Activated CD8-positive, alpha-beta memory T cell treated with anti-CD3 and anti-CD28 coated beads for 4 hours (primary cell): ENCODE results near the gene GUCD1.

Source experiments
- DNase-seq, 2 donors: peaks; one replicate each; pipeline ENCODE4 v3.0.0-alpha.2; 2020; ENCODE audit warnings: low read depth in 2 of 2

GUCD1 gene

DNA sequence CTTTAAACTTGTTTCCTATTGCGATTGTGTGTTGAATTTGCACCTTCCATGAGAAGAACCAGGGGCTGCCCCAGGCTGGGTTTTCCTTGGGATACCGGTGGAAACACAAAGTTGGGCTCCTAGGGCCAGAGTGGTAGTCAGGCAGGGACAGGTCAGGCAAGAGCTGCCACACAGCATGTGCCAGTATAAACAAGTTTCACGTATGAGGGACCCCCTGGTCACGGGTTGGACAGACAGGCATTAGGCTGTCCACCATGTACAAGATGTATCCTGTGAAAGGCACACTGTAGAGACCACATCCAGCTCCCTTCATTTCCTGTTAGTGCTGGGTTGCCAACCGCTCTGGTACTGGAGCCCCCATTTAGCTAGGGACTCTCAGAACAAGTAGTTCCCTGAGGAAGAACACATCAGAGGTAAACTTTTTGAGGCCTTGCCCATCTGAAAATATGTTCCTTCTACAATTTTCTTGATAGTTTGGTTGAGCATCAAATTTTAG, 51.0 kb downstream of the GUCD1 start:
- DNase-seq = no peak

DNA sequence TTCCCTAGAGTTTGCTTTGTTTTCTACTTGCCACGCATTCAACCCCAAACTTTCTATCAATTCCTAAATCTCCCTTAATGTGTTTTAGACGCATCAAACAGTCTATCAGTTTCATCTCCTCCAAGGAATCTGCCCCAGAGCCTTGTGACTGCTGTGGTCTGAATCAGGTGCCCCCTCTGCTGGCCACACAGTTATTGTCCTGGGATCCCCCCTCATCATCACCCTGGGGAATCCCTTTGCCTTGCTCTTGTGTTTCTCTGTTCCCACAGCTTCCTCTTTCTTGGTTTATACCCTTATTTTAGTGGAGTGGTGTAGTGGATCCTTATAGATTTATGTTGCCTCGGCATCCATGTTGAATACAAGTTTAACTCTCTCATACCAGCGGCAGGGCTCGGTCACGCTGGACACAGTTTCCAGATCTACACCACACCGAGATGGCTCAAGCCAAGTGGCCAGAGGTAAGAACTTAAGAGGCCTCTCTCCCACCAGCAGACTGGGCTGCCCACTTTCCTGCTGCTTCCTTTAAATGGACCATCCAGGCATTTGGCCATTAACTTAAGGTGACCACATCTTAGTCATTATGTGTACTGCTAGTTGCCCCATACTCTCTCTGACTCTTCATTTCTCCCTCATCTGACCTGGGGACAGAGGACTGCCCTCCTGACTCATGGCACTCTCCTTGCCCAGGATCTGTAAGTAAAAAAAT, 51.6 kb downstream of the GUCD1 start:
- DNase-seq = peak; percentile 46

DNA sequence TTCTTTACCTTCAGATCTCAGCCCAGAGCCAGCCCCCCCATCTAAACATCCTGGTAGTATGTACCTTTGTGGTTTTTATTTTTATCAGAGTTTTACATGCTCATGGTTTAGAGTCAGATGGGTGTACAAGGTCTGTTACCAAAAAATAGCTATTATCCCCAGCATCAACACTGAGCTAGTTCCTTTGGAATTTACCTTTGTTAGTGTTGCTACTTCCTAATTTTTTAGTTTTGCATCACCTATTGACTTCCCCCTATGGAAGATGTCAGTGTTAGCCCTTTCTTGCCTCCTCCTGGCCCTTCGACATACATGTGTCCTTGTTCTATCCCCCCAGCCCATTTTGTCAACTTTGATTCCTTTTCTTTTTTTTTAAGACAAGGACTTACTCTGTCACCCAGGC, 52.4 kb downstream of the GUCD1 start:
- no peak for DNase-seq

DNA sequence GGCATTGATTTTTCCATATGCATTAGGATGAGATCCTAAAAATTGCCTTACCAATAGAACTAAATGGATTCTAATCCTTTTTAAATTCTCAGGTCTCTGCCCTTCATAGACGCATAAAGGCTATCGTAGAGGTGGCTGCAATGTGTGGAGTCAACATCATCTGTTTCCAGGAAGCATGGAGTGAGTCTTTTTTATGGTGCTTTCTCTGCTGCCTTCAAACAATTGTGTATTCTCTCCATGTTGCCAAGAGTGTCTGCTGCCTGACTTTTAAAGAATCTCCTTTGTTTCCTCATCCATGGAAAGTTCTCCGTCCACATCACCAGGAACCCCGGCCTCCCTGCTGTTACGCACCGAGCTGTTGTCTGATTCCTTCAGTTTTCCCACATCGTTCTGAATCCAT, 52.9 kb downstream of the GUCD1 start:
- DNase-seq = no peak

DNA sequence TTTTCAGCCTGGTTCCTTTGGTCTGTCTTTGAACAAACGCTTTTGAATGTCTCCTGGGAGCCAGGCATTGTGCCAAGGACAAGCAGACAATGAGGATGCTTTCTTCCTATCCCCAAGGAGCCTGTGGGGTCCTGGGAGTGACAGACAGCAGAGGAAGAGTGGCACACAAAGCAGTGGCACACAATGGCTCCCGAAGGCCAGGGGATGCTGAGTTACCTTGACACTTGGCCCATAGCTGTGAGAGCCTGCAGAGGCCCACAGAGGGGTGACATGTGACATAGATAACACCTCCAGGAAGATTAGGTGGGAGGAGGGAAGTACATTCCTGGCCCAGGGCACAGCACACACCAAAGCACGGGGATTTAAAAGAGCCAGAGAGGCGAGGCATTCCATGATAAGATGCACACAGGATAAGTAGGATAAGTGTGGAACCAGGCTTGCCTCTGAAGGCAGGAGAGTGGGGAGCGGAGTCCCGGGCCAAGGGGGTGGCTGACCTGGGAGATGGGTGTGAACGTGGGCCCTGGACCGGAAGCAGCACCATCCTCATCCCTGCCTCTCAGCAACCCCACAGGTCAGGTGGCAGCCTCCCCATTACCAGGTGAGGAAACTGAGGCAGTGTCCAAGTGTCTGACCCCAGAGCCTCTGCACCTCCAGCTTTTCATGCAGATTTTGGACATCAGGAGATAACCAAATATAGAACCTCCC, 53.5 kb downstream of the GUCD1 start:
- DNase-seq = no peak

DNA sequence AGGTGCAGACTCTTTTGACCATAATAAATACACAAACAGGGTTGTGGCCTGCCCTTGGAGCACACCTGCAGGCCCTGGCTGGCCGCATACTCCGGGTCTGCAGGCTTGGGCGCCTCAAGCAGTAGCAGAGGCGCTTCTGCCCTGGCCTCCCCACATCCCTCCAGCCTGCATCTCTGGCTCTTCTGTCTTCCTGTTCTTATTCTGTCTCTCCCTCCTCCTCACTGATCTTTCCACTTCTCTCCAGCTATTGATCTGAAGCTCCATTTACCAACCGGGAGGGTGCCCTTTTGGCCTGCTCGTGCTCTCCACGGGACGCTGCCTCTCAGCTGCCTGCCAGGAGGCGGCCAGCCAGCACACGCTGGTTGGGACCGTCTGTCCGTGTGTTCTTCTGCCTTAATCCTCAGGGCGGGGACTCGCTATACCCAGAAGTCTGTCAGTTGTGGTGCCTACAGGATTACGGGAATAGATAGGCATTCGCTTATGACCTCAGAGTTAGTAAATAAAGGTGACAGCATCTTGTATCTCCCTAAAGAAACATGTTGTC, 54.6 kb downstream of the GUCD1 start:
- DNase-seq = no peak

DNA sequence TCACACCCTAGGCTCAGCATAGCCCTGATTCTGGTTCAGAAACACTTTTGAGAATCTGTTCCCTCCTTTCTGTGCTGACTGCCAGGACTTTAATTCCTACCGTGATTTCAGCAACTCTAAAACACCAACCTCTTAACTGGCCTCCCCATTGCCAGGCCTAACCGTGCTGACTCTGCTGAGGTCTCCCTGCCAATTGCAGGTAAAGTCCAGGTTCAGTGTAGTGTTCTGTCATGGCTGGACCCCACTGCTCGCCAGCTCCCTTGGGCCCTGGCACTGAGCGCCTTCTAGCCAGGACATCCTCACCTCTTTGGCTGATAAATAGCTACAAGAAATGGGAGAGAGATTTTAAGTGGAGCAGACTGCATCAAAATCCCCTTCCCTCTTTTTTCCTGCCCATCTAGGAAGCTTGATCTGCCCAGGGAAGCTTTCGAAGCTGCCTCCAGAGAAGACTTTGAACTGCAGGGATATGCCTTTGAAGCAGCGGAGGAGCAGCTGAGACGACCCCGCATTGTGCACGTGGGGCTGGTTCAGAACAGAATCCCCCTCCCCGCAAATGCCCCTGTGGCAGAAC, 55.1 kb downstream of the GUCD1 start:
- DNase-seq = no peak

DNA sequence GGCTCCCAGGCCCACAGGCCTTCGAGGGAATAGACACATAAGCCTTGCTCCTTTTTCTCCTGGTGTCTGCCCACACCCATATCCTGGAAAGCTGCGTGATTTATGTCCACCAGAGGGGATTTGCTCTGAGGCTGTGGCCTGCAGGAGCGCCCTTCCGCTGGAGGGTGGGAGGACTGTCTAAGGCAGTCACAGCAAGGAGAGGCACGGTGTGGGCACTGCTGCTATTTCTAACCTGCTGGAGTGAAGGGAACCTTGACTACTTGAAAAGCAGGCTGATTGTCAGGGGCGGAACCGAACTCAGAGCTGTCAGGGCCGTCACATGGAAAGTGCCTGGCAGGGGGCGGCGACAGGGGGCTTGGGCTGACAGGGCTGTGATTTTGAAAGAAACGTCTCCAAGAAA, 56.1 kb downstream of the GUCD1 start:
- DNase-seq = no peak

DNA sequence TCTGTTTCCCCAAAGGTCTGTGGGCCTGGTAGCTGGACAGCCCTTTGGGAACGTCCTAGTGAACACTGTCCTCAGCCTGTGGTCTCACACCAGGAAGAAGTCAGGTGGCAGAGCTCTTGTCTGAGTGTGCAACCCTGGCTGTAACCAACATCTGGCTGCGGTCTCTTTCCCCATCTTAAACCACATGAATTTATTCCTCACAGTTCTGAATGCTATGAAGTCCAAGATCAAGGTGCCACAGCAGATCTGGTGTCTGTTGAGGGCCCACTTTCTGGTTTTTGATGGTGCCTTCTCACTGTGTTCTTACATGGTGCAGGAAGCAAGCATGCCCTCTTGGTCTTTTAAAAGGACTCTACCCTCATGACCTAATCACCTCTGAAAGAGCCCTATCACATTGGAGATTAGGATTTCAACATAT, 57.1 kb downstream of the GUCD1 start:
- DNase-seq = no peak

DNA sequence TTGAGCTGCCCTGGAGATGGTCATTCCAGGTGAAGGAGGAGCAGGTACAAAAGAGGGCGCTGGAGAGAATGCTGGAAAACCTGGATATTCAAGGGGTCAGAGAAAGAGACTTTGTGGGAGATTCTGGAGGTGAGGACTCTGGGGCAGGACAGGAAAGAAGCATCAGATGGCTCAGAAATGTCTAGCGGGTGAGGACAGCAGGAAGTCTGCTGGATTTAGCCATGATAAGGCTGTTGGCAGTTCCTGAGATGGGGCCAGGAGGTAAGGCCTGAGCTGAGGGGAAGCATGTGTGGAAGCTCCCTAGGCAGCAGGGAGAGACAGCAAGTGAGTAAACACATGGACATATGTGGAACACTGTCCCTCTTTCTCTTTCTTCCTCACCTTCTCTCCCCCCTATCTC, 58.3 kb downstream of the GUCD1 start:
- DNase-seq = no peak

DNA sequence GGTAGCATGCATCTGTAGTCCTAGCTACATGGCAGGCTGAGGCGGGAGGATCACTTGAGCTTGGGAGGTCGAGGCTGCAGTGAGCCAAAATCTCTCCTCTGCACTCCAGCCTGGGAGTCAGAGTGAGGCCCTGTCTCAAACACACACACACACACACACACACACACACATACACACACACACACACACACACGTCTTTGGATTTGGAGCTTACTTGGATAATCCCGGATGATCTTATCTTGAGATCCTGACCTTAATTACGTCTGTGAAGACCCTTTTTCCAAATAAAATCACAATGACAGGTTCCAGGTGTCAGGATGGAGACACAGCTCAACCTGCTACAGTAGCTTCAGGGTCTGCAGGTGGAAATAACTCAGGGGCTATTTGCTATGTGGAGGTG, 58.7 kb downstream of the GUCD1 start:
- no peak for DNase-seq

DNA sequence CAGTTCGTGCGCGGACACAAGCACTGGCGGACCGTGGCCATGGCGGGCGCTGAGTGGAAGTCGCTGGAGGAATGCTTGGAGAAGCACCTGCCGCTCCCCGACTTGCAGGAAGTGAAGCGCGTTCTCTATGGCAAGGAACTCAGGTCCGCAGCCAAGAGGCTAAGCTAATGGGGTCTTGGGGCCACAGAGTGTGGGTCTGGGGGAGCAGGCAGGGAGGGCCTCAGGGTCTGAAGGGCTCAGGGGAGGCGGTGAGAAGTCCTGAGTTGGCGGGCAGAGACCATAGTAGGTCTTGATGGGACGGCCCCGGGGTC, 59.6 kb downstream of the GUCD1 start:
- no peak for DNase-seq

DNA sequence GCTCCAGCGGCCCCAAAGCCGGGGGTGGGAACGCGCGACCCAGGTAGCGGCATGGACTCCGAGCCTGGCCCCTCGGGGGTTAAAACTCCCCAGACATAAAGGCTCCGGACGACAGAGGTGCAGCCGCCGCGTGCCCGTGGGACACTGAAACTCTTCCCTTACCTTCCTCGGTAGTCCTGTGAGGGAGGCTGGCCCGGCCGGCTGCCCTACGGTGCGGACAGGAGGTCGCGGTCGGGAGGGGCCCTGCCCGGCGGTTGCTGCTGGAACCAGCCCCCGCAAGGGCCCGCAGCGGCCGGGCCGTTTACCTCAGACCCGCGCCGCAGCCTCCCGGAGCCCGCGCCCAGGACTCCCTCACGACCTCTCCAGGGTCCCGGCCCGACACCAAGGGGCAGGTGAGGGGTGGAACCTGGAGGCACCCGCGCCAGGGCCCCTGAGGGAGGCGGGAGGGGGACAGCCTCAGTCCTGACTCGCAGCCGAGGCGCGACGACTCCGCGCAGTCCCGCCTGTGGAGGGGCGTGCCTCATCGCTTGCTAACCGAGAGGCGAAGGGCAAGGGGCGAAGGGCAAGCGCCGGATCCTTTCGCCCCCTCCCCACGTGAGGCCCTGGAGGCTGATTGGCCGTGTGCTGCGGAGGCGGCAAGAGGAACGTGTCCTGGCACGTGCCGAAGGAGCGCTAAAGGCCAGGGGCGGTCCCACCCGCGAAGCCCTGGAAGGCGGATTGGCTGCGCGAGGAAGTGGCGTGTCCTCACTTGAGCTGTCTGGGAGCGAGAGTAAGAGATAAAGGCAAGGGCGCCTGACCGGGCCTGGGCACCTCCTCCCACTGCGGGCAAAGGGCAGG, 60.2 kb downstream of the GUCD1 start, which contains the start of gene UPB1:
UPB1 (plus strand) TSS at position 805 of the 837 bp plus-strand sequence. CDS start 72 bp downstream, outside the sequence.
- DNase-seq = no peak

DNA sequence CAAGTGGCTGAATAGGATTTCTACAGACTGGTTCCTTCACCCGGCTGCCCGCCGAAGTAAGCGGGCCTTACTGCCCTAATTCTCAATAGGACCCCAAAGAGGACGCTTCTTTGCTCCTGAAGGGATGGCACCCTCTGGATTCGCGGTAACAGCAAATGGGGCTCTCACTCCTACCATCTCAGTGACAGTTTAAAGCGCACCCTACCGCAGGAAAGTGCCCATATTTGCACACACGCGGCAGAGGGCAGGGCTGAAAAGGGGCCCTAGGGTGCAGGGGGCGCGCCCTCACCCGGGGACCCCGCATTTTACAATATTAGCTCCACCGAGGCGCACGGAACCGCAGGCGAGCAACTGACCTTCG, 60.8 kb downstream of the GUCD1 start:
- no peak for DNase-seq

DNA sequence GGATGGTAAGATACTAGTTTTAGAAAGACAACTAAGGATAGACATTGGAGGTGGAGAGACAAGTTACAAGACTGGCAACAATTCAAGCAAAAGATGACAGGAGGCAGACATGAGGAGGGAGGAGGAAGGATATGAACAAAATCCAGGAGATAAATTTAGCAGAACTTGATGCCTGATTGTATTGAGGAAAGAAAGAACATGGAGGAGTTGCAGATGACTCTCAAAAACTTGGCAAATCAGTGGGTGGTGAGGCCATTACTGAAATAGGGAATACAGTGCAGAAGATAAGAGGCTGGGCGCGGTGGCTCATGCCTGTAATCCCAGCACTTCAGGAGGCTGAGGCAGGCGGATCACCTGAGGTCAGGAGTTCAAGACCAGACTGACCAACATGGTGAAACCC, 62.5 kb downstream of the GUCD1 start:
- no peak for DNase-seq
